HepG2 (cell line): ENCODE data around the gene PRKCE. TPM values are rescaled to one million over a fixed set of nuclear protein-coding genes. Genes with fewer than 3 reads are reported as not detected.

Source experiments
- ARNT2 ChIP-seq: sonication (generic); formaldehyde crosslinking; IDR thresholded peaks from 2 replicates; pipeline ENCODE4 v1.8.0; 2022; ENCODE audit warnings: mild to moderate bottlenecking, low read depth, missing genetic modification reagents, moderate library complexity
- CBX1 ChIP-seq: IDR thresholded peaks from one replicate; pipeline ENCODE4 v1.6.1; 2016; ENCODE audit warnings: antibody characterized with exemption, low read depth
- FOSL2 ChIP-seq: sonication (generic); formaldehyde crosslinking; IDR thresholded peaks from 2 replicates; pipeline ENCODE4 v1.4.0; 2020; ENCODE audit warnings: missing genetic modification reagents
- FOXJ3 ChIP-seq: sonication (generic); formaldehyde crosslinking; IDR thresholded peaks from 2 replicates; pipeline ENCODE4 v1.4.0; 2020; ENCODE audit warnings: missing genetic modification reagents, mild to moderate bottlenecking, borderline replicate concordance
- HMG20A ChIP-seq: IDR thresholded peaks from 2 replicates; pipeline ENCODE4 v1.6.1; 2016; ENCODE audit warnings: borderline replicate concordance
- JUNB ChIP-seq: sonication (generic); formaldehyde crosslinking; IDR thresholded peaks from 2 replicates; pipeline ENCODE4 v1.8.0; 2022; ENCODE audit warnings: missing genetic modification reagents, mild to moderate bottlenecking, borderline replicate concordance
- KAT2B ChIP-seq: fragments of 150-350 bp; IDR thresholded peaks from 2 replicates; pipeline ENCODE4 v1.6.1; 2014; ENCODE audit warnings: low read depth, low read length, borderline replicate concordance
- KAT7 ChIP-seq: IDR thresholded peaks from 2 replicates; pipeline ENCODE4 v1.6.1; 2018; ENCODE audit warnings: borderline replicate concordance, missing compliant biosample characterization
- KLF13 ChIP-seq: sonication (generic); formaldehyde crosslinking; IDR thresholded peaks from 2 replicates; pipeline ENCODE4 v1.4.0; 2020; ENCODE audit warnings: mild to moderate bottlenecking, missing genetic modification reagents
- LRRFIP1 ChIP-seq: sonication (generic); formaldehyde crosslinking; conservative IDR thresholded peaks from 2 replicates; pipeline ENCODE4 v1.4.0; 2020; ENCODE audit warnings: missing genetic modification reagents
- MAFF ChIP-seq: IDR thresholded peaks from 2 replicates; pipeline ENCODE4 v1.6.1; 2011; ENCODE audit warnings: low read depth, low read length, improper control_type of control experiment
- MIER2 ChIP-seq: IDR thresholded peaks from 2 replicates; pipeline ENCODE4 v1.6.1; 2016; ENCODE audit warnings: missing biosample characterization, missing genetic modification reagents
- NFATC3 ChIP-seq: sonication (generic); formaldehyde crosslinking; IDR thresholded peaks from 2 replicates; pipeline ENCODE4 v1.5.1; 2020; ENCODE audit warnings: mild to moderate bottlenecking, missing genetic modification reagents
- NFYB ChIP-seq: sonication (generic); formaldehyde crosslinking; IDR thresholded peaks from 2 replicates; pipeline ENCODE4 v1.4.0; 2020; ENCODE audit warnings: missing genetic modification reagents
- NR2F1 ChIP-seq, 2 experiments: fragments of 450-650 bp in 1 of 2; formaldehyde crosslinking in 1 of 2; IDR thresholded peaks; 2 replicates each; pipeline versions ENCODE4 v1.5.0 to v1.6.1; 2016 to 2020; ENCODE audit warnings: mild to moderate bottlenecking in 1 of 2, missing compliant biosample characterization in 1 of 2, missing genetic modification reagents in 1 of 2, moderate library complexity in 1 of 2
- PCBP1 ChIP-seq: fragments of 200-400 bp; formaldehyde crosslinking; IDR thresholded peaks from 2 replicates; pipeline ENCODE4 v1.6.1; 2017; ENCODE audit warnings: mild to moderate bottlenecking, low read depth, low read length, borderline replicate concordance
- SAFB2 ChIP-seq: sonication (generic); formaldehyde crosslinking; IDR thresholded peaks from 2 replicates; pipeline ENCODE4 v1.5.1; 2020; ENCODE audit warnings: missing genetic modification reagents, low read depth, mild to moderate bottlenecking, borderline replicate concordance
- SP140L ChIP-seq: sonication (generic); formaldehyde crosslinking; IDR thresholded peaks from 2 replicates; pipeline ENCODE4 v1.4.0; 2020; ENCODE audit warnings: missing genetic modification reagents, borderline replicate concordance
- THAP8 ChIP-seq: sonication (generic); formaldehyde crosslinking; IDR thresholded peaks from 2 replicates; pipeline ENCODE4 v1.5.1; 2020; ENCODE audit warnings: missing genetic modification reagents, mild to moderate bottlenecking, borderline replicate concordance
- ZBTB8A ChIP-seq: sonication (generic); formaldehyde crosslinking; IDR thresholded peaks from 2 replicates; pipeline ENCODE4 v1.4.0; 2020; ENCODE audit warnings: mild to moderate bottlenecking, low read depth, missing genetic modification reagents, borderline replicate concordance
- ZGPAT ChIP-seq: IDR thresholded peaks from 2 replicates; pipeline ENCODE4 v1.6.1; 2016; ENCODE audit warnings: mild to moderate bottlenecking
- ZKSCAN1 ChIP-seq: fragments of 150-350 bp; IDR thresholded peaks from 2 replicates; pipeline ENCODE4 v1.6.1; 2014; ENCODE audit warnings: low read length
- ZNF17 ChIP-seq: sonication (generic); formaldehyde crosslinking; IDR thresholded peaks from 2 replicates; pipeline ENCODE4 v1.5.0; 2020; ENCODE audit warnings: mild to moderate bottlenecking, missing genetic modification reagents
- ZNF547 ChIP-seq: sonication (generic); formaldehyde crosslinking; IDR thresholded peaks from 2 replicates; pipeline ENCODE4 v1.5.1; 2020; ENCODE audit warnings: mild to moderate bottlenecking, missing genetic modification reagents
- ZNF747 ChIP-seq: sonication (generic); formaldehyde crosslinking; IDR thresholded peaks from 2 replicates; pipeline ENCODE4 v1.8.1; 2023; ENCODE audit warnings: missing genetic modification reagents, mild to moderate bottlenecking, borderline replicate concordance
- ZNF773 ChIP-seq: sonication (generic); formaldehyde crosslinking; IDR thresholded peaks from 2 replicates; pipeline ENCODE4 v1.4.0; 2020; ENCODE audit warnings: missing genetic modification reagents, borderline replicate concordance
- ZNF790 ChIP-seq: sonication (generic); formaldehyde crosslinking; IDR thresholded peaks from 2 replicates; pipeline ENCODE4 v1.8.0; 2022; ENCODE audit warnings: missing genetic modification reagents, mild to moderate bottlenecking, borderline replicate concordance
- polyA plus RNA-seq, 8 experiments: library from polyadenylated mRNA; depleted of rRNA in 3 of 8; stranded (reverse) in 7 of 8; unstranded in 1 of 8; fragments of >200 nt; fragmentation: Illumina TruSeq in 4 of 8; extraction: Trizol in 4 of 8; gene quantifications; 2 replicates each; pipeline versions ENCODE4 v1.2.1 to v1.2.3, GENCODE V29; 2011 to 2016; ENCODE audit warnings: low read depth in 4 of 8, missing spikeins in 1 of 8, mixed read lengths in 1 of 8; ENCODE audit not compliant: insufficient read depth in 1 of 8
- total RNA-seq, 5 experiments: library from RNA; depleted of rRNA; stranded (reverse); fragments of >200 nt; fragmentation: Illumina TruSeq; extraction: Trizol; gene quantifications; 2 replicates each; pipeline ENCODE4 v1.2.3, GENCODE V29; 2016; ENCODE audit warnings: low read depth in 1 of 5

Gene PRKCE
- total and polyA plus RNA-seq, 2 of the 13 experiments (the other 11 are each of a cell fraction or from before 2014, with no cell fraction given) = 1.0 to 3.9 TPM

- 0 out of 2 replicates have a peak, but pooled peaks have one; percentile 2 for TF ChIP-seq ZKSCAN1
- no peak for TF ChIP-seq ZNF773 (CRISPR knock-in tag)
- TF ChIP-seq KAT7 (CRISPR knock-in tag) = no peak
- peak; percentile 98 for TF ChIP-seq FOSL2 (CRISPR knock-in tag)
- no peak for TF ChIP-seq ARNT2 (CRISPR knock-in tag)
- peak; percentile 83; the same call in 1 of the 2 replicates for TF ChIP-seq JUNB (CRISPR knock-in tag)
- TF ChIP-seq ZNF547 (CRISPR knock-in tag) = no peak
- TF ChIP-seq KLF13 (CRISPR knock-in tag) = no peak
- no peak for TF ChIP-seq ZBTB8A (CRISPR knock-in tag)
- TF ChIP-seq ZNF747 (CRISPR knock-in tag) = no peak
- peak; percentile 49; the same call in 1 of the 2 replicates for TF ChIP-seq ZGPAT (CRISPR knock-in tag)
- no peak for TF ChIP-seq ZNF790 (CRISPR knock-in tag)
- TF ChIP-seq SP140L (CRISPR knock-in tag) = no peak
- no peak for TF ChIP-seq CBX1
- TF ChIP-seq SAFB2 (CRISPR knock-in tag) = no peak
- no peak for TF ChIP-seq THAP8 (CRISPR knock-in tag)
- TF ChIP-seq HMG20A (CRISPR knock-in tag) = peak; percentile 33; the same call in 1 of the 2 replicates
- TF ChIP-seq NFATC3 (CRISPR knock-in tag) = no peak
- TF ChIP-seq MIER2 (CRISPR knock-in tag) = 0 out of 2 replicates have a peak, but pooled peaks have one; percentile 10
- no peak for TF ChIP-seq FOXJ3 (CRISPR knock-in tag)
- TF ChIP-seq MAFF = peak; percentile 72
- no peak for TF ChIP-seq NFYB
- TF ChIP-seq LRRFIP1 (CRISPR knock-in tag) = no peak
- peak in 1 of 2 experiments; percentile 32; a peak in 1 of 4 replicates for TF ChIP-seq NR2F1 (CRISPR knock-in tag; IDR thresholded peaks at IDR 0.05)
- TF ChIP-seq ZNF17 = no peak
- TF ChIP-seq PCBP1 = no peak
- TF ChIP-seq KAT2B = no peak
Measured at GRCh38 chr2:45938649-45939511, 287.4 kb downstream of the PRKCE start (continued).
